ENCODE results near the gene CDC42EP3. TPM values are rescaled to one million over a fixed set of nuclear protein-coding genes. Genes with fewer than 3 reads are reported as not detected.
A peak's percentile ranks its signal among the peaks of the same experiment; 100 is the strongest.

Gene CDC42EP3
- total RNA-seq, 3 donors from 2014 or later: 19.5 to 35.7 (median 35.7) TPM

DNA sequence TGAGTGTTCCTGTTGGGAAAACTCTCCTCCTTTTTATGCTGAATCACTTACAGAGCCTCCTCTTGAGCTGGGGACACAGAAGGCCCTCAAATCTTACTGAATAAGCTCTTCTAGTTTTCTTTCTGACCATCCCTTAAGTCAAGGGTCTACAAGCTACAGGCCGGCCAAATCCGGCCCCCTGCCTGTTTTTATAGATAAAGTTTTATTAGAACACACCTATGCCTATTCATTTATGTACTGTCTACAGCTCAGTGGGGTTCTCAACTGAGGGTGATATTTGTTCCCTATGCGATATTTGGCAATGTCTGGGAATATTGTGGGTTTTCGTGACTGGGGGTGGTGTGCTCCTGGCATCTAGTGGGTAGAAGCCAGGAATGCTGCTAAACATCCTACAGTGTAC, 14.0 kb downstream of the CDC42EP3 start:
- Histone ChIP-seq H3K27me3 (no peaks in the 10 kb centered on the region), H3K4me3 (no peak overlapping the region), H3K27ac (peak overlapping the region; percentile 55 to 68), H3K4me1 (peaks cover 0 to 6% of the 10 kb centered on the region in 2 donors), H3K9me3 (no peaks in the 10 kb centered on the region), H3K36me3 (no peaks in the 10 kb centered on the region)
- intact Hi-C loops (cut with DNase I; ENCODE audit: low total_unique reads): no loop called here
- TF ChIP-seq POLR2A (IDR thresholded peaks at IDR 0.05): no peak
- TF ChIP-seq, protein P1, sequence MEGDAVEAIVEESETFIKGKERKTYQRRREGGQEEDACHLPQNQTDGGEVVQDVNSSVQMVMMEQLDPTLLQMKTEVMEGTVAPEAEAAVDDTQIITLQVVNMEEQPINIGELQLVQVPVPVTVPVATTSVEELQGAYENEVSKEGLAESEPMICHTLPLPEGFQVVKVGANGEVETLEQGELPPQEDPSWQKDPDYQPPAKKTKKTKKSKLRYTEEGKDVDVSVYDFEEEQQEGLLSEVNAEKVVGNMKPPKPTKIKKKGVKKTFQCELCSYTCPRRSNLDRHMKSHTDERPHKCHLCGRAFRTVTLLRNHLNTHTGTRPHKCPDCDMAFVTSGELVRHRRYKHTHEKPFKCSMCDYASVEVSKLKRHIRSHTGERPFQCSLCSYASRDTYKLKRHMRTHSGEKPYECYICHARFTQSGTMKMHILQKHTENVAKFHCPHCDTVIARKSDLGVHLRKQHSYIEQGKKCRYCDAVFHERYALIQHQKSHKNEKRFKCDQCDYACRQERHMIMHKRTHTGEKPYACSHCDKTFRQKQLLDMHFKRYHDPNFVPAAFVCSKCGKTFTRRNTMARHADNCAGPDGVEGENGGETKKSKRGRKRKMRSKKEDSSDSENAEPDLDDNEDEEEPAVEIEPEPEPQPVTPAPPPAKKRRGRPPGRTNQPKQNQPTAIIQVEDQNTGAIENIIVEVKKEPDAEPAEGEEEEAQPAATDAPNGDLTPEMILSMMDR (IDR thresholded peaks at IDR 0.05): no peak
- no peak for TF ChIP-seq POLR2AphosphoS5 (IDR thresholded peaks at IDR 0.05)
- DNase-seq (ENCODE audit: low spot score in 2 of 2): no peak

DNA sequence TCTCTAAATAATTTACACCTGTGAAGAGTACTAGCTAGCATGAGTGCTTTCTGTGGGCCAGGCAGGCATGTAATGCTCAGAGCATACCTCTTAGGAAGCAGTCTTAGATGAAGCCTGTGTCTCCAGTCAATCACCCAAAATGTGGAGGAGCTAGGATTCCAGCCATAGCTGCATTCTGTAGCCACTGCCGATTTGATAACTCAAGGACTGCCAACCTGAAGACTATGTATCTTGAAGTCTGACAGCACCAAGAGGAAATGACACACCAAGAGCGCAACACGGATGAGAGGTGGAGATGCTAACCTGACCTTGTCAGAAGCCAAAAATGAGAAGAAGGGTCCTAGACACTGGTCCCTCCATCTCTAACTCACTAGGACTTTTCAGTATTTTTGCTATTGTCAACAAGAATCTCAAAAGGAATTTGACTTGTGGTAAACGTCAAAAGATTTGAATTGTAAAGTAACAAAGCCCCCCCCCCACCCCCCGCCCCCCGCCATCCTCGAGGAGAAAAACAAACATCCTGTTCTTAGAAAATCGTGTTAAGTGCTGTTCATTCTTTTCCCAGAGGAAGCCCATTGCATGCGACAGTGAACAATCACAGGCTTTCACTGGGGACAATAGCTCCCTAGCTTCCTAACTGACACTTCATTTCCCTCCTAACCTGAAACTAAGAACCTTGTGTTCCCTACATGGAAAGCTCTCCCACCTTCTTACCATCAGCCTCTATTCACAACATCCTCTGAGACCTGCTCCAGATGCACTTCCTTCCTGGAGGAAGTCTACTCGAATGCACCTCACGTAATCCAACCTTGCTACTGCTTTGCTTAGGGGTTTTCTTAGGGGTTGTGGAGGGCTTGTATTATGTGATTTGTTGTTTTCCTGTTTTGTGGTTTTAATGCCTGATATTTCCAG, 14.7 kb downstream of the CDC42EP3 start:
- DNase-seq (ENCODE audit: low spot score in 2 of 2): no peak
- TF ChIP-seq POLR2AphosphoS5 (IDR thresholded peaks at IDR 0.05) (peak in 1 of 3 donors; percentile 61), POLR2A (IDR thresholded peaks at IDR 0.05) (no peak)
- intact Hi-C loops (cut with DNase I; ENCODE audit: low total_unique reads): no loop called here
- peaks cover 0 to 6% of the 10 kb centered on the region in 2 donors for H3K4me1 ChIP-seq
- no peaks in the 10 kb centered on the region for H3K9me3 ChIP-seq
- no peaks in the 10 kb centered on the region for H3K36me3 ChIP-seq
- H3K27ac ChIP-seq: peak overlapping the region; percentile 65 to 68
- no peak overlapping the region for H3K4me3 ChIP-seq
- H3K27me3 ChIP-seq: no peaks in the 10 kb centered on the region

DNA sequence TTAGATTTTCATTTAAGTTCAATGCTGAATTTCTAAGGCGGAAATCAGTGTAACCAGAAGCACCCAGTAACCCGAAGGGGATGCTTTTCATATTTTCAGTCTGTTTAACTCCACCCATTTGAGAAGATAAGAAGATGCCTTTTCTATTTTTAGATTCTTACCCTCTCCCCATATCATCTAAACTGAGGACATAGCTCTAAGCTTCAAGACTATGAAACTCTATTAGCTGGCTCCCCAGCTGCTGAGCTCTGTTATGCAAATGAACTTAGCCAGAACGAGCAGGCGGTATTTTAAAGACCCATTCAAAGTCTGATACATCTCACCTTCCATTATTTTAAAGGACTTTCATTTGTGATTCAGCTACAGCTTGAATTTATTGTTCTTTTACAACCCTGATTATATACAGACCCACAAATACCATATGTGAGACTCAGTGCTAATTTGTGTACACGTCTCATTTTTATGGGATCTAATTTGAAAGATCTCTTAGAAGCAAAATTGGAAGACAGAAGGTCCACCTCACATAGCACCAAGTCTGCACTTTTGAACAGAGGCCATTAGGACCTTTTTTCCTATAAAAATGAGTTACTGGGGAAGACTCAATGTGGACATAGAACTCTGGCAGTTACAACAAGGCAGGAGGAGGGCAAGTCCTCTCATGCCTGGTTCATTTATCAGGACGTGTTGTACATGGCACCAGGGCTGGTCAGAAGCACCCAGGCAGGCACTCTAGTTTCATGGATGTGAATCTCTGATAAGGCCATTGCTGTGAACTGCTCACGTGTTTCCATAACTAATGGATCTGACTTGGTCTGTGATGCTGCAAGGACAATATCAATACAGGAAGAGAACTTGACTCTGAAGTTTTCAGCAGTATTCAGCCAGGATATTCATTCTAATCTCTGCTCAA, 16.3 kb downstream of the CDC42EP3 start:
- intact Hi-C loops (cut with DNase I; ENCODE audit: low total_unique reads): no loop called here
- peaks cover 0 to 6% of the 10 kb centered on the region in 2 donors for H3K4me1 ChIP-seq
- no peaks in the 10 kb centered on the region for H3K36me3 ChIP-seq
- no peak for DNase-seq (ENCODE audit: low spot score in 2 of 2)
- peak overlapping the region; percentile 64 to 65 for H3K27ac ChIP-seq
- H3K4me3 ChIP-seq: no peak overlapping the region
- no peaks in the 10 kb centered on the region for H3K9me3 ChIP-seq
- H3K27me3 ChIP-seq: no peaks in the 10 kb centered on the region
- TF ChIP-seq POLR2A (IDR thresholded peaks at IDR 0.05) (no peak), POLR2AphosphoS5 (IDR thresholded peaks at IDR 0.05) (no peak)
- TF ChIP-seq, protein P1 (IDR thresholded peaks at IDR 0.05): no peak

DNA sequence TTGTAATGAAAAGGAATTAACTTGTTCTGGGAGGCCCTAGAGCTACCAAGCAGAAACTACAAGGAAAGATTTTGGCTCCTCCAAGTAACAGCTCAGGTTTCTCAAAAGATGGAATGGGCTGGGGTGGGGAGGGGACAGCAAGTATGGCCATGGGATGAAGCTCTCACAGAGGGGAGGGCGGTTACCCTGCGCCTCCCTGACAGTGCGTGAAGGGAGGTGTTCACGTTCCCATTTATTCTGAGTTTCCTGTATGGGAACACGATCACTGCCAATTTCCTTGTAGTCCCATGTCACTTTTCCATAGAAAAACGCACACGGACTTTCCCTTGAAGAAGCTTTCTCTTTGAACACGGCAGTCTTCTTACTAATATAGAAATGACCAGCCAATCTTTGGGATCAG, 17.0 kb downstream of the CDC42EP3 start:
- no peaks in the 10 kb centered on the region for H3K36me3 ChIP-seq
- no peaks in the 10 kb centered on the region for H3K27me3 ChIP-seq
- intact Hi-C loops (cut with DNase I; ENCODE audit: low total_unique reads): no loop called here
- H3K4me1 ChIP-seq: peaks cover 0 to 6% of the 10 kb centered on the region in 2 donors
- H3K4me3 ChIP-seq: peak overlapping the region in 1 of 3 donors; percentile 0
- no peaks in the 10 kb centered on the region for H3K9me3 ChIP-seq
- H3K27ac ChIP-seq: peak overlapping the region; percentile 62 to 78
- no peak for DNase-seq (ENCODE audit: low spot score in 2 of 2)
- TF ChIP-seq POLR2A (IDR thresholded peaks at IDR 0.05): no peak
- TF ChIP-seq, protein P1 (IDR thresholded peaks at IDR 0.05): no peak
- no peak for TF ChIP-seq POLR2AphosphoS5 (IDR thresholded peaks at IDR 0.05)

DNA sequence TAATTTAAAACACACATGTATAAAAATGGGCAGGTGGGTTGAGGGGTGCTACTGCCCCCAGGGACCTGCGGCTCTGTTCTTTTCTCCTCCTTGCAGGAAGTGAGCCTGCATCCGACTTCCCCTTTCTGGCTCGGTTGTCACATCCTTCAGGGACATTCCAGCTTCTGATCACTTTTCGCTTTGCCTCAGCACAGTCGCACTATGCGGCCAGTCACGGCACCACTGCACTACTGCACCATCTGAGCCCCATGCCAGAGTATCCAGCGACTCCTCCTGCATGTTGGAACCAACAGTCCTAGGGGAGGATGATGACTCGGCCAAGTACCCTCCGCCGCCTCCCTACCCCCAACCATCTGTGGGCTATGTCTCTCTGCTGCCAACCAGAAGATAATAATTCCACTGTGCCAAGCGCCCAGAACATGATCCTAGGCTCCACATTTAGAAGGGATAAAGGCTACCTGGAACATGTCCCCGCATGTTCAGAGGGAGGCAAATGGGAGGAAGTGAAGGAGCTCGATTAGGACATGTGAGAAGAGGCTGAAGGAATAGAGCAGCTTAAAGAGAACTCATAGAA, 17.6 kb downstream of the CDC42EP3 start:
- no peaks in the 10 kb centered on the region for H3K9me3 ChIP-seq
- H3K27me3 ChIP-seq: no peaks in the 10 kb centered on the region
- intact Hi-C loops (cut with DNase I; ENCODE audit: low total_unique reads): no loop called here
- H3K4me1 ChIP-seq: peaks cover 0 to 6% of the 10 kb centered on the region in 2 donors
- H3K27ac ChIP-seq: peak overlapping the region; percentile 62 to 78
- peak overlapping the region in 1 of 3 donors; percentile 40 for H3K4me3 ChIP-seq
- no peaks in the 10 kb centered on the region for H3K36me3 ChIP-seq
- TF ChIP-seq, protein P1 (IDR thresholded peaks at IDR 0.05): no peak
- no peak for TF ChIP-seq POLR2AphosphoS5 (IDR thresholded peaks at IDR 0.05)
- no peak for TF ChIP-seq POLR2A (IDR thresholded peaks at IDR 0.05)
- peak in 1 of 2 donors; percentile 54 for DNase-seq (ENCODE audit: low spot score in 2 of 2)
